ENCODE measurements around the gene SUGP1.

DNA sequence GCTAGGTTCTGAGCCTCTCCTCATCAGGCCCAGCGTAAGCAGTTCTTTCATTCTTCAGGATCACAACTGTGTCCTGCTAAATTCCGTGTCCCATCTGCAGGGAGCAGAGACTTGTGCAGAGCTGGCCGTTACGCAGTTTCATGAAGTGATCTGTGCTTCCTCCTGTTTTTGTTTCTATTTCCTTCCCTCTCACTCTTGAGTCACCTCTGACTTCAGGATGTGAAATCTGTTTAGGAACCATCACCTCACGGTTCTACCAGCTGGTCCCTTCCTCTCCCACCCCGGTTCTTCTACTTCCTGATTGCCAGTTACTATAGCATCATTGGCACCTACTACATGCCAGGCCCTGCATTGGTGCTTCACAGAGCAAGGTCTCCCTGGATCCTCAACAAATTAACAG, 8.8 kb upstream of the SUGP1 start:
- TF ChIP-seq, protein P1, sequence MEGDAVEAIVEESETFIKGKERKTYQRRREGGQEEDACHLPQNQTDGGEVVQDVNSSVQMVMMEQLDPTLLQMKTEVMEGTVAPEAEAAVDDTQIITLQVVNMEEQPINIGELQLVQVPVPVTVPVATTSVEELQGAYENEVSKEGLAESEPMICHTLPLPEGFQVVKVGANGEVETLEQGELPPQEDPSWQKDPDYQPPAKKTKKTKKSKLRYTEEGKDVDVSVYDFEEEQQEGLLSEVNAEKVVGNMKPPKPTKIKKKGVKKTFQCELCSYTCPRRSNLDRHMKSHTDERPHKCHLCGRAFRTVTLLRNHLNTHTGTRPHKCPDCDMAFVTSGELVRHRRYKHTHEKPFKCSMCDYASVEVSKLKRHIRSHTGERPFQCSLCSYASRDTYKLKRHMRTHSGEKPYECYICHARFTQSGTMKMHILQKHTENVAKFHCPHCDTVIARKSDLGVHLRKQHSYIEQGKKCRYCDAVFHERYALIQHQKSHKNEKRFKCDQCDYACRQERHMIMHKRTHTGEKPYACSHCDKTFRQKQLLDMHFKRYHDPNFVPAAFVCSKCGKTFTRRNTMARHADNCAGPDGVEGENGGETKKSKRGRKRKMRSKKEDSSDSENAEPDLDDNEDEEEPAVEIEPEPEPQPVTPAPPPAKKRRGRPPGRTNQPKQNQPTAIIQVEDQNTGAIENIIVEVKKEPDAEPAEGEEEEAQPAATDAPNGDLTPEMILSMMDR (IDR thresholded peaks at IDR 0.05; ENCODE audit: insufficient read depth, low read depth, low read length) = no peak
- no peak for TF ChIP-seq EZH2 (IDR thresholded peaks at IDR 0.05; ENCODE audit: insufficient read depth, low read length)

All from astrocyte (in vitro differentiated cells and primary cell).